Measurements from ENCODE around the gene UGT3A2. TPM values are rescaled to one million over a fixed set of nuclear protein-coding genes. Genes with fewer than 3 reads are reported as not detected.
A peak's percentile ranks its signal among the peaks of the same experiment; 100 is the strongest.

The UGT3A2 gene
- total RNA-seq, 1 donor from 2014 or later = not detected

DNA sequence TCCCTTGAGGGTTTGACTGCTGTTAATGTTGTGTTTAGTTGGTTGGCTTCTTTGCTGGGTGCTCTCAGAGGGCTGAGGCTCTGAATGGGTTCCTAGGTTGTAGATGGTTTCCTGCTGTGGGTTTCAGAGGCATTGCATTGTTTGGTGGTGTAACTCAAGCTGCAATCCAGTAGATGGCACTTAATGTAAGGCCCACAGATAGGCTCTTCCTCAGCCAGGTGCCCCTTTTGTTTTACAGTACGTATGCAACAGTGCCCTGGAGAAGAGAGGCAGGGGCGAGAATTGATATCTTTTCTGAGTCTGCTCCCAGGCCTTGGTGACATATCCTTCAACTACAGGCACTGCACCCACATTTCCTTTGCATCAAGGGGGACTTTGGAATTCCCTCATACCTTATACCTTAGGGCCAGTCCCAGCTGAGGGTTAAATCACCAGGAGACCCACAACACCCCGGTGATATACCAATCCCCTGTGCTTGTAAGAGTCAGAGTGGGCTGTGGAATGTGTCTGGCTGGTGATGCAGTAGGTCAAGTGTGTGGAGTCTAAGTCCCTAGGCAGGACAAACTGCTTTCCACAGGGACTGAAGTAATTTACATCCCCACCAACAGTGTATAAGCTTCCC lies 7.0 kb upstream of the UGT3A2 start:
- TF ChIP-seq, protein P1, sequence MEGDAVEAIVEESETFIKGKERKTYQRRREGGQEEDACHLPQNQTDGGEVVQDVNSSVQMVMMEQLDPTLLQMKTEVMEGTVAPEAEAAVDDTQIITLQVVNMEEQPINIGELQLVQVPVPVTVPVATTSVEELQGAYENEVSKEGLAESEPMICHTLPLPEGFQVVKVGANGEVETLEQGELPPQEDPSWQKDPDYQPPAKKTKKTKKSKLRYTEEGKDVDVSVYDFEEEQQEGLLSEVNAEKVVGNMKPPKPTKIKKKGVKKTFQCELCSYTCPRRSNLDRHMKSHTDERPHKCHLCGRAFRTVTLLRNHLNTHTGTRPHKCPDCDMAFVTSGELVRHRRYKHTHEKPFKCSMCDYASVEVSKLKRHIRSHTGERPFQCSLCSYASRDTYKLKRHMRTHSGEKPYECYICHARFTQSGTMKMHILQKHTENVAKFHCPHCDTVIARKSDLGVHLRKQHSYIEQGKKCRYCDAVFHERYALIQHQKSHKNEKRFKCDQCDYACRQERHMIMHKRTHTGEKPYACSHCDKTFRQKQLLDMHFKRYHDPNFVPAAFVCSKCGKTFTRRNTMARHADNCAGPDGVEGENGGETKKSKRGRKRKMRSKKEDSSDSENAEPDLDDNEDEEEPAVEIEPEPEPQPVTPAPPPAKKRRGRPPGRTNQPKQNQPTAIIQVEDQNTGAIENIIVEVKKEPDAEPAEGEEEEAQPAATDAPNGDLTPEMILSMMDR (IDR thresholded peaks at IDR 0.05) = peak; percentile 42
- DNase-seq (ENCODE audit: low spot score) = no peak
- no peak overlapping the region for H3K4me3 Mint-ChIP-seq (ENCODE audit: unreplicated experiment)
- peaks cover 2% of the 10 kb centered on the region for H3K36me3 Mint-ChIP-seq (ENCODE audit: low read depth)
- no peaks in the 10 kb centered on the region for H3K9me3 Mint-ChIP-seq (ENCODE audit: low read depth)
- H3K27me3 Mint-ChIP-seq (ENCODE audit: low read depth) = peaks cover 68% of the 10 kb centered on the region
- no peak overlapping the region for H3K27ac Mint-ChIP-seq (ENCODE audit: unreplicated experiment)
- no peaks in the 10 kb centered on the region for H3K4me1 Mint-ChIP-seq (ENCODE audit: low read depth)

GRCh38 chr5:36070687-36071571 lies 4.2 kb upstream of the UGT3A2 start:
- TF ChIP-seq, protein P1 (IDR thresholded peaks at IDR 0.05) = no peak
- peaks cover 59% of the 10 kb centered on the region for H3K27me3 Mint-ChIP-seq (ENCODE audit: low read depth)
- peaks cover 12% of the 10 kb centered on the region for H3K4me1 Mint-ChIP-seq (ENCODE audit: low read depth)

DNA sequence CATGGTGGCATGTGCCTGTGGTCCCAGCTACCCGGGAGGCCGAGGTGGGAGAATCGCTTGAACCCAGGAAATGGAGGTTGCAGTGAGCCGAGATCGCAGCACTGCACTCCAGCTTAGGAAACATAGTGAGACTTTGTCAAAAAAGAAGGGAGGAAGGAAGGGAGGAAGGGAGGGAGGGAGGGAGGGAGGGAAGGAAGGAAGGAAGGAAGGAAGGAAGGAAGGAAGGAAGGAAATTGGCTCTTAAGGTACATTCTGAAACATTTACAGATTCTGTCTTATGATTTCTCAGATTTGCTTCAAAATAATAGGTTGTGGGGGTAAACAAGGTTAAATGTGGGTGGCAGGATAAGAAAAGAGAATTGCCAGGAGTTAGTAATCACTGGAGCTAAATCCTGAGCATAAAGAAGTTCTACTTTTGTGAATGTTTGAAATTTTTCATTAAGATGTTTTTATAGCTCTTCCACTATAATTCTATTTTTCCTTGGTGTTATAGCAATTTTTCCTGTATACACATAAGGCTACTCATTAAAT lies 2.1 kb upstream of the UGT3A2 start:
- H3K4me3 Mint-ChIP-seq (ENCODE audit: unreplicated experiment) = no peak overlapping the region
- no peaks in the 10 kb centered on the region for H3K36me3 Mint-ChIP-seq (ENCODE audit: low read depth)
- no peaks in the 10 kb centered on the region for H3K9me3 Mint-ChIP-seq (ENCODE audit: low read depth)
- TF ChIP-seq, protein P1 (IDR thresholded peaks at IDR 0.05) = no peak
- no peak for DNase-seq (ENCODE audit: low spot score)
- no peak overlapping the region for H3K27ac Mint-ChIP-seq (ENCODE audit: unreplicated experiment)
- peaks cover 65% of the 10 kb centered on the region for H3K27me3 Mint-ChIP-seq (ENCODE audit: low read depth)
- peaks cover 12% of the 10 kb centered on the region for H3K4me1 Mint-ChIP-seq (ENCODE audit: low read depth)

More at GRCh38 chr5:36070687-36071571, 4.2 kb upstream of the UGT3A2 start:
- peaks cover 2% of the 10 kb centered on the region for H3K36me3 Mint-ChIP-seq (ENCODE audit: low read depth)
- no peak for DNase-seq (ENCODE audit: low spot score)
- no peak overlapping the region for H3K4me3 Mint-ChIP-seq (ENCODE audit: unreplicated experiment)
- no peak overlapping the region for H3K27ac Mint-ChIP-seq (ENCODE audit: unreplicated experiment)
- H3K9me3 Mint-ChIP-seq (ENCODE audit: low read depth) = no peaks in the 10 kb centered on the region

DNA sequence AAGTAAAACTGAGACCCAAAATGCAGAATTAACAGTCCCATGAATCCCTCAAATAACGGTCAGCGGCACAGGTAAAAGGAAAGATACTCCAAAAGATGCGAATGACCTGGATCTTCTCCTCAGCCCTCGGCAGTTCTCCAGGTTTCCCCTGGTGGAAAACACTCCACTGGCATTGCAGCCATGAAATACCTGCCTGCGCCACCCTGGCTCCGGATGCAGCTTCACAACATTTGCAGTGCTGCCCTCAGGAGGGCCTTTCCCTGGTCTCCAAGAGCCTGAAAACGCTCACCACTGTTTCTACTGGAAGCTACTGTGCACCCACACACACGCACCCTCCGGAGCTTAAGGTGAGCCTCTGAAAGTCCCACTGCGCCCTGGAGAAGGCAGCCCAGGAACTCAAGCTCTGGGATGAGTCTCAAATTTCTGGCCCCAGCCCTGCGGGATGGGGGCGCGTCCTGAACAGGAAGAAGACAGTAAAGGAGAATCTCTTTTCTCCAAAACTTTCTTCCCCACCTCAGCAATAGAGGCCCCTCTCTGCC lies 612 bp downstream of the UGT3A2 start:
- Mint-ChIP-seq H3K4me3 (ENCODE audit: unreplicated experiment) (no peak overlapping the region), H3K4me1 (ENCODE audit: low read depth) (peaks cover 12% of the 10 kb centered on the region), H3K27me3 (ENCODE audit: low read depth) (peaks cover 52% of the 10 kb centered on the region), H3K9me3 (ENCODE audit: low read depth) (no peaks in the 10 kb centered on the region), H3K27ac (ENCODE audit: unreplicated experiment) (no peak overlapping the region), H3K36me3 (ENCODE audit: low read depth) (no peaks in the 10 kb centered on the region)
- TF ChIP-seq, protein P1 (IDR thresholded peaks at IDR 0.05) = no peak
- DNase-seq (ENCODE audit: low spot score) = no peak

- H3K36me3 Mint-ChIP-seq (ENCODE audit: low read depth) = no peaks in the 10 kb centered on the region
- no peak overlapping the region for H3K4me3 Mint-ChIP-seq (ENCODE audit: unreplicated experiment)
Observed at GRCh38 chr5:36060420-36060887, 6.2 kb downstream of the UGT3A2 start.

More at GRCh38 chr5:36060420-36060887, 6.2 kb downstream of the UGT3A2 start:
- Mint-ChIP-seq H3K4me1 (ENCODE audit: low read depth) (no peaks in the 10 kb centered on the region), H3K27ac (ENCODE audit: unreplicated experiment) (no peak overlapping the region), H3K27me3 (ENCODE audit: low read depth) (peaks cover 34% of the 10 kb centered on the region), H3K9me3 (ENCODE audit: low read depth) (no peaks in the 10 kb centered on the region)
- DNase-seq (ENCODE audit: low spot score) = no peak
- TF ChIP-seq, protein P1 (IDR thresholded peaks at IDR 0.05) = peak; percentile 56

All from chondrocyte (in vitro differentiated cells).